Right atrium auricular region (tissue), 2 donors: ENCODE results near the gene CAMTA1. TPM values are rescaled to one million over a fixed set of nuclear protein-coding genes. Genes with fewer than 3 reads are reported as not detected.

Experiments
- DNase-seq: peaks from one replicate; pipeline ENCODE4 v3.0.0-alpha.2; 2019; ENCODE audit warnings: low spot score
- H3K27ac ChIP-seq, 2 donors: fragments of 200-600 bp; sonication (generic); 1 replicate in 1 of 2; 2 replicates in 1 of 2; pipeline ENCODE4 v1.5.1; 2016 to 2019
- H3K27me3 ChIP-seq, 2 donors: fragments of 200-600 bp; sonication (generic); one replicate each; pipeline versions ENCODE4 v1.5.1 to v1.6.0; 2017 to 2019
- H3K36me3 ChIP-seq: fragments of 200-600 bp; sonication (generic); one replicate; pipeline ENCODE4 v1.5.1; 2016
- H3K4me1 ChIP-seq, 2 donors: fragments of 200-600 bp; sonication (generic); one replicate each; pipeline versions ENCODE4 v1.5.1 to v1.6.0; 2017 to 2019
- H3K4me3 ChIP-seq, 2 donors: fragments of 200-600 bp; sonication (generic); 1 replicate in 1 of 2; 2 replicates in 1 of 2; pipeline ENCODE4 v1.5.1; 2017 to 2019; ENCODE audit warnings: mild to moderate bottlenecking in 1 of 2, moderate library complexity in 1 of 2
- H3K9me3 ChIP-seq, 2 donors: fragments of 200-600 bp; sonication (generic); one replicate each; pipeline ENCODE4 v1.5.1; 2019
- CTCF ChIP-seq, 2 donors: fragments of 200-600 bp; sonication (generic); IDR thresholded peaks; one replicate each; pipeline ENCODE4 v1.5.1; 2019; ENCODE audit warnings: antibody characterized with exemption in 2 of 2
- total RNA-seq, 2 donors: library from RNA; depleted of rRNA; stranded (reverse); fragments of >200 nt; gene quantifications; one replicate each; pipeline ENCODE4 v1.1.0, GENCODE V29; 2016

The CAMTA1 gene
- total RNA-seq, 2 donors from 2014 or later, result 132 to 190 TPM

- TF ChIP-seq CTCF (IDR thresholded peaks at IDR 0.05), result no peak
- Histone ChIP-seq H3K9me3 (no peaks in the 10 kb centered on the region), H3K27ac (no peak overlapping the region), H3K27me3 (no peaks in the 10 kb centered on the region), H3K36me3 (no peaks in the 10 kb centered on the region), H3K4me3 (no peak overlapping the region), H3K4me1 (no peaks in the 10 kb centered on the region)
- no peak for DNase-seq
These were observed 261.1 kb downstream of the CAMTA1 start for GRCh38 chr1:7046314-7046713.

- H3K27me3 ChIP-seq, result no peaks in the 10 kb centered on the region
- H3K4me1 ChIP-seq, result no peaks in the 10 kb centered on the region
- no peaks in the 10 kb centered on the region for H3K9me3 ChIP-seq
- H3K27ac ChIP-seq, result no peak overlapping the region
- TF ChIP-seq CTCF (IDR thresholded peaks at IDR 0.05), result no peak
- H3K36me3 ChIP-seq, result no peaks in the 10 kb centered on the region
- DNase-seq, result no peak
- H3K4me3 ChIP-seq, result no peak overlapping the region
These were observed 261.6 kb downstream of the CAMTA1 start for GRCh38 chr1:7046891-7047290.

- H3K4me1 ChIP-seq, result no peaks in the 10 kb centered on the region
- no peaks in the 10 kb centered on the region for H3K9me3 ChIP-seq
- no peak overlapping the region for H3K4me3 ChIP-seq
- H3K36me3 ChIP-seq, result no peaks in the 10 kb centered on the region
- no peaks in the 10 kb centered on the region for H3K27me3 ChIP-seq
- no peak for DNase-seq
- no peak overlapping the region for H3K27ac ChIP-seq
- no peak for TF ChIP-seq CTCF (IDR thresholded peaks at IDR 0.05)
These were observed 262.6 kb downstream of the CAMTA1 start for GRCh38 chr1:7047866-7048265.

- Histone ChIP-seq H3K4me1 (no peaks in the 10 kb centered on the region), H3K27me3 (no peaks in the 10 kb centered on the region), H3K27ac (no peak overlapping the region), H3K9me3 (no peaks in the 10 kb centered on the region), H3K4me3 (no peak overlapping the region), H3K36me3 (no peaks in the 10 kb centered on the region)
- no peak for DNase-seq
- no peak for TF ChIP-seq CTCF (IDR thresholded peaks at IDR 0.05)
These were observed 263.1 kb downstream of the CAMTA1 start for GRCh38 chr1:7048395-7048794.

GRCh38 chr1:7049913-7050625, 264.8 kb downstream of the CAMTA1 start:
- no peak for TF ChIP-seq CTCF (IDR thresholded peaks at IDR 0.05)
- H3K4me3 ChIP-seq, result no peak overlapping the region
- H3K9me3 ChIP-seq, result no peaks in the 10 kb centered on the region
- H3K36me3 ChIP-seq, result no peaks in the 10 kb centered on the region
- H3K27me3 ChIP-seq, result no peaks in the 10 kb centered on the region
- no peaks in the 10 kb centered on the region for H3K4me1 ChIP-seq
- DNase-seq, result no peak
- no peak overlapping the region for H3K27ac ChIP-seq
